GM12872 (cell line): ENCODE measurements around the gene MPPE1.

ENCODE experiments used
- TF ChIP-seq, protein P1 (sequence below): IDR thresholded peaks from 3 replicates; pipeline ENCODE4 v1.5.1; 2011; ENCODE audit warnings: low read depth, mild to moderate bottlenecking, low read length, moderate library complexity; ENCODE audit not compliant: insufficient read depth

MPPE1 gene

GRCh38 chr18:11909061-11909455 is 941 bp upstream of the MPPE1 start:
- TF ChIP-seq, protein P1, sequence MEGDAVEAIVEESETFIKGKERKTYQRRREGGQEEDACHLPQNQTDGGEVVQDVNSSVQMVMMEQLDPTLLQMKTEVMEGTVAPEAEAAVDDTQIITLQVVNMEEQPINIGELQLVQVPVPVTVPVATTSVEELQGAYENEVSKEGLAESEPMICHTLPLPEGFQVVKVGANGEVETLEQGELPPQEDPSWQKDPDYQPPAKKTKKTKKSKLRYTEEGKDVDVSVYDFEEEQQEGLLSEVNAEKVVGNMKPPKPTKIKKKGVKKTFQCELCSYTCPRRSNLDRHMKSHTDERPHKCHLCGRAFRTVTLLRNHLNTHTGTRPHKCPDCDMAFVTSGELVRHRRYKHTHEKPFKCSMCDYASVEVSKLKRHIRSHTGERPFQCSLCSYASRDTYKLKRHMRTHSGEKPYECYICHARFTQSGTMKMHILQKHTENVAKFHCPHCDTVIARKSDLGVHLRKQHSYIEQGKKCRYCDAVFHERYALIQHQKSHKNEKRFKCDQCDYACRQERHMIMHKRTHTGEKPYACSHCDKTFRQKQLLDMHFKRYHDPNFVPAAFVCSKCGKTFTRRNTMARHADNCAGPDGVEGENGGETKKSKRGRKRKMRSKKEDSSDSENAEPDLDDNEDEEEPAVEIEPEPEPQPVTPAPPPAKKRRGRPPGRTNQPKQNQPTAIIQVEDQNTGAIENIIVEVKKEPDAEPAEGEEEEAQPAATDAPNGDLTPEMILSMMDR, result no peak

DNA sequence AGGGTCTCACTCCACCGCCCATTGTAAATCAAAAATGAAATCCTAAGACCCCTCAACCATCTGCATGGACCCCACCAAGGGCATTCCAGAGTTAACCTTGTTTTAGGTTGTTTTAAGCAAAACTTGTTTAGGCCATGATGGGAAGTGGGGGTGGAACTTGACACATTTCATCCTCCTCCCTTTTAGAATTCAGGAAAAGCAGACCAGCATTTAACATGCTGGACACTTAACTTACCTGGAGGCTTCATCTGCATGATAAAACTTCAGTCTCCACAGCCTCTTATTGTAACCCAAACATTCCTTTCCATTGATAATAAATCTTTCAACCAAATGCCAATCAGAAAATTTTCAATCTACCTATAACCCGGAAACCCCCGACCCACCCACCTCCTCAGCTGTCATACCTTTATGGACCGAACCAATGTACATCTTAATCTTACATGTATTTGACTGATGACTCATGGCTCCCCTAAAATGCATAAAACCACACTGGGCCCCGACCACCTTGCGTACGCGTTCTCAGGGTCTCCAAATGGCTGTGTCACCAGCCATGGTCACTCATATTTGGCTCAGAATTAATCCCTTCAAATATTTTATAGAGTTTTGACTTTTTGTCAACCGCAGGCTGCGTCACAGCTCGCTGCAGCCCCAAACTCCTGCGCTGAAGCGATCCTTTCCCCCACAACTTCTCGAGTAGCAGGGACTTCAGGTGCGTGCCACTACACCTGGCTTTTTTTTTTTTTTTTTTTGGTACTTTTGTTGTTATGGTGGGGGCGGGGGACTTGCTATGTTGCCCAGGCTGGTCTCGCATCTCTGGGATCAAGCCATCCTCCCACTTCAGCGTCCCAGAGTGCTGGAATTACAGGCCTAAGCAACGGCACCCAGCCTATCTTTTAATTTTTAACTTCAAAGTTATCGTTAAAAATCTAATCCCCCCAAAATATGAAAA is 917 bp downstream of the MPPE1 start:
- TF ChIP-seq, protein P1, result no peak

- TF ChIP-seq, protein P1, result no peak
Observed at GRCh38 chr18:11906176-11906575, 1.9 kb downstream of the MPPE1 start.

DNA sequence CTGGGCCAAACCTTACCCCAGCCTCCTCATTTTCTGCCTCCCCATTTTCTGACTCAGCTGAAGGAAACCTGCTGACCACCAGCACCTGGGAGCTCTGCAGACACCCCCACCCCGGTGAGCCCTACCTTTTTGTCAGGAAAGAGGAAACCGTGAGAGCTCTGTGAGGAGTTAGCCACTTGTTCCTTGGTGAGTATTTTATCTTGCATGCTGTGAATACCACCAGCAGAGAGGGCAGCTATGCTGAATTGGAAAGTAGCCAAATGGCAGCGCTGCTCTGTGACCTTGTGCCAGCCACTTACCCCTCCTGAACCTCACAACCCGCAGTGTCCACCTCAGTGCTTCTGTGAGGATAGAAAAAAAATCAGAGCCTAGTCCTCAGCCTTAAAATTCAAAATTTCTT is 2.5 kb downstream of the MPPE1 start:
- TF ChIP-seq, protein P1, result no peak

GRCh38 chr18:11902522-11903292 is 5.4 kb downstream of the MPPE1 start:
- TF ChIP-seq, protein P1, result no peak

- TF ChIP-seq, protein P1, result no peak
Observed at GRCh38 chr18:11901826-11902438, 6.2 kb downstream of the MPPE1 start.

DNA sequence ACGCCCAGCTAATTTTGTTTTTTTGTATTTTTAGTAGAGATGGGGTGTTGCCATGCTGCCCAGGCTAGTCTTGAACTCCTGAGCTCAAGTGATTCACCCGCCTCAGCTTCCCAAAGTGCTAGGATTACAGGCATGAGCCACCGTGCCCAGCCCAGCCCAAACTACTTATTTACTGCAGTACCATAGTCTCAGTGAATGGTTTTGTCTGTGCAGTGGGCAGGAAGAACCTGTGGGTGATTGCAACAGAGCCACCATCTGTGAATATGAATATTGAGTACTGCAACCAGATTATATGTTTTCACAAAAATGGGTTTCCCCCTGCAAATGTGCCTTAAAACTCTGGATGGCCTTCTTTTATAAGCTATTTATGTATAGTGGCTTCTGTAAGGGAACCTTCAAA is 9.1 kb downstream of the MPPE1 start:
- TF ChIP-seq, protein P1, result no peak
